H9 (cell line): ENCODE measurements around the gene CDH7. TPM values are rescaled to one million over a fixed set of nuclear protein-coding genes. Genes with fewer than 3 reads are reported as not detected.

Experiments used
- DNase-seq: peaks from one replicate; pipeline ENCODE4 v3.0.0-alpha.2; 2017
- H2AFZ ChIP-seq: one replicate; pipeline ENCODE4 v1.6.1; 2013; ENCODE audit warnings: mild to moderate bottlenecking, low read length, control low read depth, moderate library complexity
- H2AK5ac ChIP-seq: 2 replicates; pipeline ENCODE4 v1.6.1; 2013; ENCODE audit warnings: low read length, control low read depth, mixed read lengths; ENCODE audit not compliant: insufficient read length
- H2BK120ac ChIP-seq: one replicate; pipeline ENCODE4 v1.6.1; 2013; ENCODE audit warnings: low read depth, mild to moderate bottlenecking, low read length, control low read depth, inconsistent platforms; ENCODE audit not compliant: poor library complexity, severe bottlenecking
- H2BK12ac ChIP-seq: 2 replicates; pipeline ENCODE4 v1.6.1; 2013; ENCODE audit warnings: low read length, control low read depth, mixed read lengths, low read depth; ENCODE audit not compliant: insufficient read length
- H2BK15ac ChIP-seq: 2 replicates; pipeline ENCODE4 v1.6.1; 2013; ENCODE audit warnings: low read depth, low read length, control low read depth
- H2BK20ac ChIP-seq: one replicate; pipeline ENCODE4 v1.6.1; 2013; ENCODE audit warnings: low read depth, mild to moderate bottlenecking, low read length, control low read depth, inconsistent platforms; ENCODE audit not compliant: poor library complexity, severe bottlenecking
- H2BK5ac ChIP-seq: 2 replicates; pipeline ENCODE4 v1.6.1; 2013; ENCODE audit warnings: low read length, control low read depth, mixed read lengths; ENCODE audit not compliant: insufficient read length
- H3K14ac ChIP-seq: 2 replicates; pipeline ENCODE4 v1.6.1; 2013; ENCODE audit warnings: low read length, control low read depth; ENCODE audit not compliant: insufficient read depth
- H3K18ac ChIP-seq: 2 replicates; pipeline ENCODE4 v1.6.1; 2013; ENCODE audit warnings: low read depth, mild to moderate bottlenecking, mixed read lengths, low read length, control low read depth; ENCODE audit not compliant: insufficient read length
- H3K23ac ChIP-seq: 2 replicates; pipeline ENCODE4 v1.6.1; 2013; ENCODE audit warnings: low read length, control low read depth, mixed read lengths, low read depth; ENCODE audit not compliant: insufficient read length
- H3K23me2 ChIP-seq: 2 replicates; pipeline ENCODE4 v1.6.1; 2013; ENCODE audit warnings: low read depth, mild to moderate bottlenecking, mixed read lengths, low read length, control low read depth; ENCODE audit not compliant: insufficient read length, poor library complexity, severe bottlenecking
- H3K27ac ChIP-seq: 2 replicates; pipeline ENCODE4 v1.5.1; 2013; ENCODE audit warnings: low read length, control low read depth, mixed read lengths, low read depth; ENCODE audit not compliant: insufficient read length
- H3K27me3 ChIP-seq: 2 replicates; pipeline ENCODE4 v1.6.1; 2013; ENCODE audit warnings: low read length, control low read depth, inconsistent platforms; ENCODE audit not compliant: insufficient read depth
- H3K4ac ChIP-seq: 2 replicates; pipeline ENCODE4 v1.6.1; 2013; ENCODE audit warnings: low read depth, mild to moderate bottlenecking, control low read depth, inconsistent platforms, low read length, moderate library complexity
- H3K4me1 ChIP-seq: 2 replicates; pipeline ENCODE4 v1.6.1; 2013; ENCODE audit warnings: low read length, control low read depth, inconsistent platforms; ENCODE audit not compliant: insufficient read depth
- H3K4me2 ChIP-seq: 2 replicates; pipeline ENCODE4 v1.6.1; 2013; ENCODE audit warnings: low read length, control low read depth, mixed read lengths; ENCODE audit not compliant: insufficient read length, insufficient read depth
- H3K56ac ChIP-seq: 2 replicates; pipeline ENCODE4 v1.6.1; 2013; ENCODE audit warnings: low read depth, mild to moderate bottlenecking, mixed read lengths, low read length, control low read depth; ENCODE audit not compliant: insufficient read length
- H3K79me1 ChIP-seq: 2 replicates; pipeline ENCODE4 v1.6.1; 2013; ENCODE audit warnings: low read depth, mild to moderate bottlenecking, moderate library complexity, low read length, control low read depth, inconsistent platforms; ENCODE audit not compliant: insufficient read depth, poor library complexity, severe bottlenecking
- H3K79me2 ChIP-seq: 2 replicates; pipeline ENCODE4 v1.6.1; 2013; ENCODE audit warnings: low read length, control low read depth, inconsistent platforms; ENCODE audit not compliant: insufficient read depth
- H3K9ac ChIP-seq: 2 replicates; pipeline ENCODE4 v1.6.1; 2013; ENCODE audit warnings: low read length, control low read depth, mixed read lengths; ENCODE audit not compliant: insufficient read length; ENCODE audit errors: extremely low read depth
- H3K9me3 ChIP-seq: one replicate; pipeline ENCODE4 v1.6.1; 2013; ENCODE audit warnings: low read depth, low read length, inconsistent platforms; ENCODE audit not compliant: control insufficient read depth
- H3T11ph ChIP-seq: one replicate; pipeline ENCODE4 v1.6.1; 2013; ENCODE audit warnings: mild to moderate bottlenecking, low read length, control low read depth, inconsistent platforms
- H4K20me1 ChIP-seq: one replicate; pipeline ENCODE4 v1.6.1; 2013; ENCODE audit not compliant: control insufficient read depth, insufficient read length, insufficient read depth
- H4K5ac ChIP-seq: 2 replicates; pipeline ENCODE4 v1.6.1; 2013; ENCODE audit warnings: low read depth, mild to moderate bottlenecking, mixed read lengths, low read length, control low read depth; ENCODE audit not compliant: insufficient read length
- H4K8ac ChIP-seq: replicated peaks from 2 replicates; pipeline ENCODE4 v1.6.1; 2013; ENCODE audit warnings: low read length, control low read depth, mixed read lengths, low read depth; ENCODE audit not compliant: insufficient read length
- H4K91ac ChIP-seq: 2 replicates; pipeline ENCODE4 v1.6.1; 2013; ENCODE audit warnings: low read depth, mild to moderate bottlenecking, moderate library complexity, mixed read lengths, low read length, control low read depth; ENCODE audit not compliant: insufficient read length
- H3K27ac Mint-ChIP-seq, 3 experiments: 2 replicates in 2 of 3; 3 replicates in 1 of 3; pipeline ENCODE4 v1.8.0; 2020 to 2021; ENCODE audit warnings: mixed read lengths in 3 of 3, mild to moderate bottlenecking in 1 of 3, moderate library complexity in 1 of 3
- H3K27me3 Mint-ChIP-seq: 2 replicates; pipeline ENCODE4 v1.8.0; 2021; ENCODE audit warnings: low read depth, mild to moderate bottlenecking, moderate library complexity, mixed read lengths
- H3K36me3 Mint-ChIP-seq, 3 experiments: 2 replicates in 2 of 3; 3 replicates in 1 of 3; pipeline ENCODE4 v1.8.0; 2020 to 2021; ENCODE audit warnings: low read depth in 3 of 3, mixed read lengths in 3 of 3; ENCODE audit not compliant: insufficient read depth in 1 of 3
- H3K4me1 Mint-ChIP-seq, 2 experiments: 2 replicates each; pipeline ENCODE4 v1.8.0; 2020; ENCODE audit warnings: mixed read lengths in 2 of 2
- H3K4me3 Mint-ChIP-seq, 2 experiments: 2 replicates in 1 of 2; 3 replicates in 1 of 2; pipeline ENCODE4 v1.8.0; 2020 to 2021; ENCODE audit warnings: mild to moderate bottlenecking in 2 of 2, mixed read lengths in 2 of 2, moderate library complexity in 1 of 2
- H3K9me3 Mint-ChIP-seq, 2 experiments: 2 replicates in 1 of 2; 3 replicates in 1 of 2; pipeline ENCODE4 v1.8.0; 2020; ENCODE audit warnings: mild to moderate bottlenecking in 2 of 2, mixed read lengths in 2 of 2, moderate library complexity in 1 of 2
- CTCF ChIP-seq: fragments of 200-600 bp; sonication (generic); conservative IDR thresholded peaks from 3 replicates; pipeline ENCODE4 v1.8.0; 2021; ENCODE audit warnings: antibody characterized with exemption, mild to moderate bottlenecking
- WGBS: extraction: QIAGEN DNeasy Blood & Tissue Kit; methylation state at CpG from one replicate; pipeline ENCODE4 v1.1.7; 2013; ENCODE audit warnings: missing lambda C conversion rate, low lambda C conversion rate, mixed read lengths; ENCODE audit not compliant: insufficient read length; ENCODE audit errors: extremely low coverage; 5-methylcytosine and 5-hydroxymethylcytosine counted together
- total RNA-seq: library from RNA; stranded (reverse); gene quantifications from 2 replicates; pipeline ENCODE4 v1.2.1, GENCODE V29; 2021

The CDH7 gene
- total RNA-seq, 1 experiment from 2014 or later, result 0.13 TPM

- Histone ChIP-seq H4K20me1 (no peaks in the 10 kb centered on the region), H3K4me2 (no peak overlapping the region), H3K23ac (no peak overlapping the region), H4K8ac (no peak overlapping the region), H2BK120ac (no peak overlapping the region), H3K79me2 (no peaks in the 10 kb centered on the region), H3K4me1 (no peaks in the 10 kb centered on the region), H3K27me3 (no peaks in the 10 kb centered on the region), H3T11ph (no peak overlapping the region), H2BK20ac (no peak overlapping the region), H2BK15ac (no peak overlapping the region), H4K91ac (no peak overlapping the region), H2AK5ac (no peak overlapping the region), H3K14ac (no peak overlapping the region), H3K18ac (no peak overlapping the region), H2AFZ (no peak overlapping the region), H3K4ac (no peak overlapping the region), H2BK5ac (no peak overlapping the region), H4K5ac (no peak overlapping the region), H2BK12ac (no peak overlapping the region), H3K23me2 (no peaks in the 10 kb centered on the region), H3K79me1 (no peaks in the 10 kb centered on the region), H3K9me3 (no peaks in the 10 kb centered on the region), H3K27ac (no peak overlapping the region), H3K9ac (no peak overlapping the region), H3K56ac (no peak overlapping the region)
- no peaks in the 10 kb centered on the region for H3K27me3 Mint-ChIP-seq
- H3K4me3 Mint-ChIP-seq, result no peak overlapping the region
- WGBS, result no CpG with 5 or more reads among the region's 3 CpGs
- no peak for DNase-seq
- H3K27ac Mint-ChIP-seq, result no peak overlapping the region
- no peaks in the 10 kb centered on the region for H3K9me3 Mint-ChIP-seq
- H3K4me1 Mint-ChIP-seq, result no peaks in the 10 kb centered on the region
- H3K36me3 Mint-ChIP-seq, result no peaks in the 10 kb centered on the region
- TF ChIP-seq CTCF, result no peak
These were observed 118.7 kb downstream of the CDH7 start for GRCh38 chr18:65869527-65869926.
